ENCODE results near the gene TRDN.

GRCh38 chr6:123423130-123423529 is 213.6 kb downstream of the TRDN start:
- TF ChIP-seq CTCF (IDR thresholded peaks at IDR 0.05) = no peak
- TF ChIP-seq POLR2A (IDR thresholded peaks at IDR 0.05) = no peak

Data from body of pancreas (tissue), 4 donors.